T follicular helper cell (primary cell): ENCODE data around the gene PSMA7.
"Not testable (repeated sequence)": the region's sequence is repeated elsewhere in the genome, so short reads cannot be mapped to it uniquely, and the experiment has no call there.

Source experiments
- DNase-seq: peaks from one replicate; pipeline ENCODE4 v3.0.0-alpha.2; 2020; ENCODE audit warnings: low read depth

PSMA7 gene

GRCh38 chr20:62119115-62119514, 24.1 kb downstream of the PSMA7 start:
- no peak for DNase-seq

- DNase-seq: no peak
Measured at GRCh38 chr20:62118113-62119043, 24.8 kb downstream of the PSMA7 start.

GRCh38 chr20:62117658-62118057, 25.5 kb downstream of the PSMA7 start:
- DNase-seq: peak; percentile 69

GRCh38 chr20:62117362-62117646, 25.9 kb downstream of the PSMA7 start:
- DNase-seq: no peak

- DNase-seq: no peak
Measured at GRCh38 chr20:62116558-62117361, 26.4 kb downstream of the PSMA7 start.

GRCh38 chr20:62115800-62116407, 27.3 kb downstream of the PSMA7 start:
- DNase-seq: not testable (repeated sequence)

- DNase-seq: no peak
Measured at GRCh38 chr20:62114894-62115293, 28.3 kb downstream of the PSMA7 start.

GRCh38 chr20:62112368-62112767, 30.8 kb downstream of the PSMA7 start:
- DNase-seq: no peak

GRCh38 chr20:62111148-62111547, 32.0 kb downstream of the PSMA7 start:
- no peak for DNase-seq

- no peak for DNase-seq
Measured at GRCh38 chr20:62105592-62105991, 37.6 kb downstream of the PSMA7 start.

- DNase-seq: no peak
Measured at GRCh38 chr20:62104791-62105345, 38.3 kb downstream of the PSMA7 start.

- DNase-seq: no peak
Measured at GRCh38 chr20:62104234-62104789, 38.9 kb downstream of the PSMA7 start.

- DNase-seq: no peak
Measured at GRCh38 chr20:62103508-62104233, 39.5 kb downstream of the PSMA7 start.

GRCh38 chr20:62101078-62101477, 42.1 kb downstream of the PSMA7 start:
- no peak for DNase-seq

GRCh38 chr20:62097881-62098407, 45.2 kb downstream of the PSMA7 start:
- DNase-seq: no peak

- DNase-seq: no peak
Measured at GRCh38 chr20:62096421-62097380, 46.5 kb downstream of the PSMA7 start.

- DNase-seq: no peak
Measured at GRCh38 chr20:62089393-62089792, 53.8 kb downstream of the PSMA7 start.

- DNase-seq: no peak
Measured at GRCh38 chr20:62088258-62089127, 54.7 kb downstream of the PSMA7 start.

GRCh38 chr20:62087632-62088031, 55.6 kb downstream of the PSMA7 start:
- DNase-seq: no peak
